Measurements from ENCODE around the gene PLSCR5.

DNA sequence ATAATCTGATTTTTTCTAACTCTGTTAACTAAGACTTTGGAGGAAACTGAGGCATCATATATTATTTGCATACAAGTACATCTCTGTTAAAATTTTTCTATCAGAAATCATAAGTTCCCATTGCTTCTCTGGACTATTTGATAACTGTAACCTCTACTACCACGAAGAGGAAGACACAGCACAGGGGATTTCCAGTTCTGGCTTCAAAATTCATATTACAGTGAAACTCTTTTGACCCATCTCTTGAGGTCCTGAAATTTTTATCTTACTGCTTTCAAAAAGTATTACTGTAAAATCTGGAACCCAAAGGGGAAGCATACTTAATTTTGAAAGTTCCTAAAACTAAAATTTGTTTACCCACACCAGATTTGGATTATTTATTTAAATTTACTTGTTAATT is 64.9 kb downstream of the PLSCR5 start:
- TF ChIP-seq, protein P1, sequence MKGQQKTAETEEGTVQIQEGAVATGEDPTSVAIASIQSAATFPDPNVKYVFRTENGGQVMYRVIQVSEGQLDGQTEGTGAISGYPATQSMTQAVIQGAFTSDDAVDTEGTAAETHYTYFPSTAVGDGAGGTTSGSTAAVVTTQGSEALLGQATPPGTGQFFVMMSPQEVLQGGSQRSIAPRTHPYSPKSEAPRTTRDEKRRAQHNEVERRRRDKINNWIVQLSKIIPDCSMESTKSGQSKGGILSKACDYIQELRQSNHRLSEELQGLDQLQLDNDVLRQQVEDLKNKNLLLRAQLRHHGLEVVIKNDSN (IDR thresholded peaks at IDR 0.05; ENCODE audit: borderline replicate concordance, extremely low read length, insufficient read depth, low read depth, low read length): no peak
- TF ChIP-seq HDAC2 (IDR thresholded peaks at IDR 0.05) (no peak), TAF1 (IDR thresholded peaks at IDR 0.05; ENCODE audit: borderline replicate concordance, low read depth, low read length) (no peak), RCOR1 (conservative IDR thresholded peaks at IDR 0.05; ENCODE audit: low read depth, low read length) (no peak), EP300 (IDR thresholded peaks at IDR 0.05; ENCODE audit: borderline replicate concordance in 1 of 2, control insufficient read depth in 1 of 2, low read depth in 2 of 2, low read length in 2 of 2) (no peak), SMARCA5 (IDR thresholded peaks at IDR 0.05) (no peak), ATF2 (IDR thresholded peaks at IDR 0.05; ENCODE audit: low read length) (no peak), ZNF217 (IDR thresholded peaks at IDR 0.05) (no peak), LARP7 (IDR thresholded peaks at IDR 0.05) (no peak)
- TF ChIP-seq, protein P2, sequence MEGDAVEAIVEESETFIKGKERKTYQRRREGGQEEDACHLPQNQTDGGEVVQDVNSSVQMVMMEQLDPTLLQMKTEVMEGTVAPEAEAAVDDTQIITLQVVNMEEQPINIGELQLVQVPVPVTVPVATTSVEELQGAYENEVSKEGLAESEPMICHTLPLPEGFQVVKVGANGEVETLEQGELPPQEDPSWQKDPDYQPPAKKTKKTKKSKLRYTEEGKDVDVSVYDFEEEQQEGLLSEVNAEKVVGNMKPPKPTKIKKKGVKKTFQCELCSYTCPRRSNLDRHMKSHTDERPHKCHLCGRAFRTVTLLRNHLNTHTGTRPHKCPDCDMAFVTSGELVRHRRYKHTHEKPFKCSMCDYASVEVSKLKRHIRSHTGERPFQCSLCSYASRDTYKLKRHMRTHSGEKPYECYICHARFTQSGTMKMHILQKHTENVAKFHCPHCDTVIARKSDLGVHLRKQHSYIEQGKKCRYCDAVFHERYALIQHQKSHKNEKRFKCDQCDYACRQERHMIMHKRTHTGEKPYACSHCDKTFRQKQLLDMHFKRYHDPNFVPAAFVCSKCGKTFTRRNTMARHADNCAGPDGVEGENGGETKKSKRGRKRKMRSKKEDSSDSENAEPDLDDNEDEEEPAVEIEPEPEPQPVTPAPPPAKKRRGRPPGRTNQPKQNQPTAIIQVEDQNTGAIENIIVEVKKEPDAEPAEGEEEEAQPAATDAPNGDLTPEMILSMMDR (IDR thresholded peaks at IDR 0.05 in 2 of 3, conservative IDR thresholded peaks at IDR 0.05 in 1 of 3; ENCODE audit: control insufficient read depth in 2 of 3, extremely low read depth in 1 of 3, insufficient read depth in 1 of 3, low read depth in 3 of 3, low read length in 3 of 3): no peak
- TF ChIP-seq, protein P3, sequence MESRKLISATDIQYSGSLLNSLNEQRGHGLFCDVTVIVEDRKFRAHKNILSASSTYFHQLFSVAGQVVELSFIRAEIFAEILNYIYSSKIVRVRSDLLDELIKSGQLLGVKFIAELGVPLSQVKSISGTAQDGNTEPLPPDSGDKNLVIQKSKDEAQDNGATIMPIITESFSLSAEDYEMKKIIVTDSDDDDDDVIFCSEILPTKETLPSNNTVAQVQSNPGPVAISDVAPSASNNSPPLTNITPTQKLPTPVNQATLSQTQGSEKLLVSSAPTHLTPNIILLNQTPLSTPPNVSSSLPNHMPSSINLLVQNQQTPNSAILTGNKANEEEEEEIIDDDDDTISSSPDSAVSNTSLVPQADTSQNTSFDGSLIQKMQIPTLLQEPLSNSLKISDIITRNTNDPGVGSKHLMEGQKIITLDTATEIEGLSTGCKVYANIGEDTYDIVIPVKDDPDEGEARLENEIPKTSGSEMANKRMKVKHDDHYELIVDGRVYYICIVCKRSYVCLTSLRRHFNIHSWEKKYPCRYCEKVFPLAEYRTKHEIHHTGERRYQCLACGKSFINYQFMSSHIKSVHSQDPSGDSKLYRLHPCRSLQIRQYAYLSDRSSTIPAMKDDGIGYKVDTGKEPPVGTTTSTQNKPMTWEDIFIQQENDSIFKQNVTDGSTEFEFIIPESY (IDR thresholded peaks at IDR 0.05): no peak
